DMS153 (cell line): Measurements from ENCODE around the gene TLE6.
"Not testable (repeated sequence)": the region's sequence is repeated elsewhere in the genome, so short reads cannot be mapped to it uniquely, and the experiment has no call there.

Experiments
- DNase-seq: peaks from one replicate; lab custom pipeline; 2025; lab: John Stamatoyannopoulos, UW

TLE6 gene

GRCh38 chr19:2974342-2975041 is 2.9 kb upstream of the TLE6 start:
- DNase-seq, result no peak

GRCh38 chr19:2976609-2977000 is 759 bp upstream of the TLE6 start:
- no peak for DNase-seq

GRCh38 chr19:2977746-2978138 is 378 bp downstream of the TLE6 start:
- no peak for DNase-seq

- no peak for DNase-seq
Observed at GRCh38 chr19:2978166-2978767, 903 bp downstream of the TLE6 start.

- DNase-seq, result no peak
Observed at GRCh38 chr19:2978772-2979171, 1.4 kb downstream of the TLE6 start.

- DNase-seq, result no peak
Observed at GRCh38 chr19:2981898-2982297, 4.5 kb downstream of the TLE6 start.

GRCh38 chr19:2982561-2982960 is 5.2 kb downstream of the TLE6 start:
- no peak for DNase-seq

GRCh38 chr19:2982983-2983350 is 5.6 kb downstream of the TLE6 start:
- DNase-seq, result peak; percentile 51

GRCh38 chr19:2983351-2984214 is 6.2 kb downstream of the TLE6 start:
- peak; percentile 89 for DNase-seq

GRCh38 chr19:2984215-2984528 is 6.8 kb downstream of the TLE6 start:
- no peak for DNase-seq

- no peak for DNase-seq
Observed at GRCh38 chr19:2986951-2987524, 9.7 kb downstream of the TLE6 start.

GRCh38 chr19:2987797-2988196 is 10.4 kb downstream of the TLE6 start:
- no peak for DNase-seq

- DNase-seq, result no peak
Observed at GRCh38 chr19:2988568-2988967, 11.2 kb downstream of the TLE6 start.

GRCh38 chr19:2989236-2989946 is 12.0 kb downstream of the TLE6 start:
- DNase-seq, result no peak

- not testable (repeated sequence) for DNase-seq
Observed at GRCh38 chr19:2992333-2992732, 15.0 kb downstream of the TLE6 start.

- DNase-seq, result no peak
Observed at GRCh38 chr19:2992958-2993357, 15.6 kb downstream of the TLE6 start.

GRCh38 chr19:2993579-2993978 is 16.2 kb downstream of the TLE6 start:
- no peak for DNase-seq

GRCh38 chr19:2994588-2995131 is 17.3 kb downstream of the TLE6 start:
- DNase-seq, result no peak

- DNase-seq, result no peak
Observed at GRCh38 chr19:2997720-2998119, 20.4 kb downstream of the TLE6 start.

GRCh38 chr19:2998642-2999041 is 21.3 kb downstream of the TLE6 start:
- DNase-seq, result no peak

GRCh38 chr19:3001235-3001800 is 24.0 kb downstream of the TLE6 start:
- no peak for DNase-seq

- DNase-seq, result no peak
Observed at GRCh38 chr19:3003046-3003445, 25.7 kb downstream of the TLE6 start.
